CD4-positive, alpha-beta memory T cell (primary cell): Measurements from ENCODE around the gene MAP3K20. TPM values are rescaled to one million over a fixed set of nuclear protein-coding genes. Genes with fewer than 3 reads are reported as not detected.
"Not testable (repeated sequence)": the region's sequence is repeated elsewhere in the genome, so short reads cannot be mapped to it uniquely, and the experiment has no call there.

Source experiments
- CTCF ChIA-PET: fragments of 350-600 bp; sonication (Branson Sonifier 250); formaldehyde crosslinking; loops from one replicate; lab custom pipeline; 2021; ENCODE audit warnings: inconsistent platforms; ENCODE audit not compliant: partially characterized antibody; lab: Charles Lee
- POLR2A ChIA-PET: fragments of 350-600 bp; sonication (Branson Sonifier 250); formaldehyde crosslinking; loops from one replicate; lab custom pipeline; 2021; ENCODE audit not compliant: partially characterized antibody; lab: Charles Lee
- DNase-seq, 5 donors: peaks; one replicate each; pipeline versions ENCODE4 v3.0.0 to v3.0.0-alpha.2; 2020 to 2022; ENCODE audit warnings: mixed read lengths in 1 of 5
- H3K27ac ChIP-seq: one replicate; pipeline ENCODE4 v1.7.0; 2013; ENCODE audit warnings: low read depth, low read length
- H3K27me3 ChIP-seq: 2 replicates; pipeline ENCODE4 v1.7.0; 2013; ENCODE audit warnings: mild to moderate bottlenecking, low read length, moderate library complexity; ENCODE audit not compliant: insufficient read depth
- H3K36me3 ChIP-seq: 2 replicates; pipeline ENCODE4 v1.7.0; 2013; ENCODE audit warnings: mild to moderate bottlenecking, low read length, moderate library complexity; ENCODE audit not compliant: insufficient read depth
- H3K4me1 ChIP-seq: 2 replicates; pipeline ENCODE4 v1.7.0; 2013; ENCODE audit warnings: mild to moderate bottlenecking, low read length, moderate library complexity; ENCODE audit not compliant: insufficient read depth
- H3K4me3 ChIP-seq, 2 donors: one replicate each; pipeline ENCODE4 v1.7.0; 2013; ENCODE audit warnings: low read length in 2 of 2, mild to moderate bottlenecking in 1 of 2
- H3K9me3 ChIP-seq, 2 donors: one replicate each; pipeline ENCODE4 v1.7.0; 2013; ENCODE audit warnings: low read length in 2 of 2, control low read depth in 1 of 2; ENCODE audit not compliant: control insufficient read depth in 1 of 2
- H3K27ac Mint-ChIP-seq, 7 donors: one replicate each; pipeline ENCODE4 v1.8.0; 2020 to 2021; ENCODE audit warnings: mixed read lengths in 7 of 7, mild to moderate bottlenecking in 6 of 7, inconsistent platforms in 3 of 7, moderate library complexity in 3 of 7
- H3K27me3 Mint-ChIP-seq, 2 donors: one replicate each; pipeline ENCODE4 v1.8.0; 2020 to 2021; ENCODE audit warnings: mixed read lengths in 2 of 2
- H3K36me3 Mint-ChIP-seq, 2 donors: one replicate each; pipeline ENCODE4 v1.8.0; 2020 to 2021; ENCODE audit warnings: mixed read lengths in 2 of 2, inconsistent platforms in 1 of 2, mild to moderate bottlenecking in 1 of 2
- H3K4me1 Mint-ChIP-seq, 4 donors: one replicate each; pipeline ENCODE4 v1.8.0; 2020 to 2021; ENCODE audit warnings: mixed read lengths in 4 of 4, mild to moderate bottlenecking in 1 of 4
- H3K4me3 Mint-ChIP-seq, 8 donors: one replicate each; pipeline ENCODE4 v1.8.0; 2020 to 2021; ENCODE audit warnings: mixed read lengths in 8 of 8, mild to moderate bottlenecking in 7 of 8, moderate library complexity in 6 of 8, inconsistent platforms in 3 of 8
- H3K9me3 Mint-ChIP-seq, 8 donors: one replicate each; pipeline ENCODE4 v1.8.0; 2020 to 2021; ENCODE audit warnings: mixed read lengths in 8 of 8, mild to moderate bottlenecking in 5 of 8, inconsistent platforms in 3 of 8, moderate library complexity in 1 of 8
- intact Hi-C: fragments of 100-400 bp; cut with micrococcal nuclease; formaldehyde crosslinking; loops from one replicate; pipeline ENCODE4 v1.15.1; 2023
- polyA plus RNA-seq, 2 donors: library from polyadenylated mRNA; unstranded; fragments of 300-500 nt; fragmentation: Illumina TruSeq; gene quantifications; one replicate each; pipeline ENCODE4 v1.2.3, GENCODE V29; 2021
- total RNA-seq, 2 experiments: library from RNA; stranded (reverse); gene quantifications; one replicate each; pipeline ENCODE4 v1.2.3, GENCODE V29; 2021

MAP3K20 gene
- total and polyA plus RNA-seq, 4 experiments from 2014 or later: 0.67 to 2.5 (median 0.82) TPM

DNA sequence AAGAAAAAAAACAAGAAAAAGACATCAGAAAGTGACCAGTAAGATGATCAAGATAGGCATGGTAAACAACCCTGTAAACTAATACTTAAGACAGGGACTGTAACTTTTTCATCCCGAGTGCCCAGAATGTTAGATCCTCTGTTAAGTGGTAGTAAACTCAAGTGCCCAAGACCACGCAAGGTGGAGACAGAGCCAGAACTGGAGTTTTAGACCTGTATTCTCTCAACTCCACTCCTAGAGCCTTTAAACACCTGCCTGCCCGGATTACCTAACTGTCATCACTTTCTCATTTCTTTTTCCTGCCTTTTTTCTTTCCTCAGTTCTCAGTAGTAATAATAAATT is 203.9 kb downstream of the MAP3K20 start:
- intact Hi-C loops: no loop called here
- no peak for DNase-seq
- H3K9me3 ChIP-seq: no peaks in the 10 kb centered on the region
- H3K27ac Mint-ChIP-seq: no peak overlapping the region
- H3K27ac ChIP-seq: no peak overlapping the region
- CTCF ChIA-PET: interaction anchor here (0.5 kb wide), 1 partner anchor 205 kb away, joined by 3 read pairs; no protein-coding TSS in a partner anchor
- peaks cover 0 to 2% (median 0%) of the 10 kb centered on the region in 8 donors for H3K9me3 Mint-ChIP-seq
- H3K27me3 ChIP-seq: no peaks in the 10 kb centered on the region
- H3K4me3 Mint-ChIP-seq: no peak overlapping the region
- H3K4me1 Mint-ChIP-seq: peaks cover 0 to 2% (median 0%) of the 10 kb centered on the region in 4 donors
- no peaks in the 10 kb centered on the region for H3K36me3 ChIP-seq
- no peaks in the 10 kb centered on the region for H3K36me3 Mint-ChIP-seq
- POLR2A ChIA-PET: no interaction called here
- H3K4me1 ChIP-seq: no peaks in the 10 kb centered on the region
- no peak overlapping the region for H3K4me3 ChIP-seq
- H3K27me3 Mint-ChIP-seq: peaks cover 2 to 5% of the 10 kb centered on the region in 2 donors

DNA sequence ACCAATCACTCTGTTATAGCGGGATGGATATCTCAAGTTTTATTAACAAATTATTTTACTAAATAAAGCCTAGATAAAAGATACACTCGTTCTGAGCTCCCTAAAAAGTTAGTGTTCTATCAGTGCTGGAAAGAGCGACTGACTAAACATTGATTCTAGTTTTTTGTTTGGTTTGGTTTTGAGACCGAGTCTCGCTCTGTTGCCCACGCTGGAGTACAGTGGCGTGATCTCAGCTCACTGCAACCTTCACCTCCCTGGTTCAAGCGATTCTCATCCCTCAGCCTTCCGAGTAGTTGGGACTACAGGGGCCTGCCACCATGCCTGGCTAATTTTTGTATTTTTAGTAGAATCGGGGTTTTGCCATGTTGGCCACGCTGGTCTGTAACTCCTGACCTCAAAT is 205.2 kb downstream of the MAP3K20 start:
- no peaks in the 10 kb centered on the region for H3K9me3 ChIP-seq
- Mint-ChIP-seq H3K9me3 (peaks cover 0 to 2% (median 0%) of the 10 kb centered on the region in 8 donors), H3K36me3 (no peaks in the 10 kb centered on the region), H3K27me3 (peaks cover 2 to 5% of the 10 kb centered on the region in 2 donors), H3K4me1 (peaks cover 0 to 2% (median 0%) of the 10 kb centered on the region in 4 donors), H3K27ac (no peak overlapping the region), H3K4me3 (no peak overlapping the region)
- no peaks in the 10 kb centered on the region for H3K4me1 ChIP-seq
- no peaks in the 10 kb centered on the region for H3K36me3 ChIP-seq
- H3K27me3 ChIP-seq: no peaks in the 10 kb centered on the region
- ChIA-PET CTCF (no interaction called here), POLR2A (no interaction called here)
- no peak for DNase-seq
- no peak overlapping the region for H3K4me3 ChIP-seq
- intact Hi-C loops: no loop called here
- H3K27ac ChIP-seq: no peak overlapping the region

DNA sequence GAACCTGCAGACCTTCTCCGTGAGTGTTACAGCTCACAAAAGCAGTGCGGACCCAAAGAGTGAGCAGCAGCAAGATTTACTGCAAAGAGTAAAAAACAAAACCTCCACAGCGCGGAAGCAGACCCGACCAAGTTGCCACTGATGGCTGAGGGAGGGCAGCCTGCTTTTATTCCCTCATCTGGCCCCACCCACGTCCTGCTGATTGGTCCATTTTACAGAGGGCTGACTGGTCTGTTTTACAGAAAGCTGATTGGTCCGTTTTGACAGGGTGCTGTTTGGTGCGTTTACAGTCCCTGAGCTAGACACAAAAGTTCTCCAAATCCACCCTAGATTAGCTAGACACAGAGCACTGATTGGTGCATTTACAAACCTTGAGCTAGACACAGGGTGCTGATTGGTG is 206.3 kb downstream of the MAP3K20 start:
- H3K27me3 Mint-ChIP-seq, H3K9me3 Mint-ChIP-seq, H3K36me3 Mint-ChIP-seq, H3K27ac ChIP-seq, H3K4me1 Mint-ChIP-seq, H3K4me1 ChIP-seq, DNase-seq, H3K27ac Mint-ChIP-seq, POLR2A ChIA-PET, H3K36me3 ChIP-seq, CTCF ChIA-PET, H3K4me3 ChIP-seq, intact Hi-C loops, H3K9me3 ChIP-seq, H3K27me3 ChIP-seq: not testable (repeated sequence)
- peak overlapping the region in 1 of 8 donors; percentile 49 for H3K4me3 Mint-ChIP-seq

DNA sequence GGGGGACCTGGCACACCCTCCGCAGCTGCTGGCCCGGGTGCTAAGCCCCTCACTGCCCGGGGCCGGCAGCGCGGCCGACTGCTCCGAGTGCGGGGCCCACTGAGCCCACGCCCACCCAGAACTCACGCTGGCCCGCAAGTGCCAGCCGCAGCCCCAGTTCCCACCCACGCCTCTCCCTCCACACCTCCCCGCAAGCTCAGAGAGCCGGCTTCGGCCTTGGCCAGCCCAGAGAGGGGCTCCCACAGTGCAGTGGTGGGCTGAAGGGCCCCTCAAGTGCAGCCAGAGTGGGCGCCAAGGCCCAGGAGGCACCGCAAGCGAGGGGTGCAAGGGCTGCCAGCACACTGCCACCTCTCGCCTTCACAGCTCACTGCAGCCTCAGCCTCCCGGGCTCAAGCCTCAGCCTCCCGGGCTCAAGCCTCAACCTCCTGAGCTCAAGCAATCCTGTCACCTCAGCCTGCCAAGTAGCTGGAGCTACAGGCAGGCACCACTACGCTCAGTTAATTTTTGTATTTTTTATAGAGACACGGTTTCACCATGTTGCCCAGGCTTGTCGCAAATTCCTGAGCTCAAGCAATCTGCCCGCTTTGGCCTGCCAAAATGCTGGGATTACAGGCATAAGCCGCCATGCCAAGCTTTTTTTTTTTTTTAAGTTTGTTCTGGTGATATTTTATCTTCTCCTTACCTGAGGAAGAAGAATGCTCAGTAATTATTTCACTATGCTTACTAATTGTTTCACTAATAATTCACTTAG is 207.3 kb downstream of the MAP3K20 start:
- Histone ChIP-seq H3K27me3 (no peaks in the 10 kb centered on the region), H3K36me3 (no peaks in the 10 kb centered on the region), H3K4me3 (no peak overlapping the region), H3K9me3 (no peaks in the 10 kb centered on the region), H3K4me1 (no peaks in the 10 kb centered on the region), H3K27ac (no peak overlapping the region)
- Mint-ChIP-seq H3K27ac (no peak overlapping the region), H3K27me3 (peaks cover 2% of the 10 kb centered on the region in 2 donors), H3K9me3 (peaks cover 0 to 2% (median 0%) of the 10 kb centered on the region in 8 donors), H3K36me3 (no peaks in the 10 kb centered on the region), H3K4me3 (no peak overlapping the region), H3K4me1 (peaks cover 0 to 9% (median under 1%) of the 10 kb centered on the region in 4 donors)
- DNase-seq: no peak
- POLR2A ChIA-PET: no interaction called here
- CTCF ChIA-PET: interaction anchor here (0.9 to 1.2 kb wide), 2 partner anchors 10 to 19 kb away, joined by 3 read pairs; no protein-coding TSS in a partner anchor
- intact Hi-C loops: no loop called here

DNA sequence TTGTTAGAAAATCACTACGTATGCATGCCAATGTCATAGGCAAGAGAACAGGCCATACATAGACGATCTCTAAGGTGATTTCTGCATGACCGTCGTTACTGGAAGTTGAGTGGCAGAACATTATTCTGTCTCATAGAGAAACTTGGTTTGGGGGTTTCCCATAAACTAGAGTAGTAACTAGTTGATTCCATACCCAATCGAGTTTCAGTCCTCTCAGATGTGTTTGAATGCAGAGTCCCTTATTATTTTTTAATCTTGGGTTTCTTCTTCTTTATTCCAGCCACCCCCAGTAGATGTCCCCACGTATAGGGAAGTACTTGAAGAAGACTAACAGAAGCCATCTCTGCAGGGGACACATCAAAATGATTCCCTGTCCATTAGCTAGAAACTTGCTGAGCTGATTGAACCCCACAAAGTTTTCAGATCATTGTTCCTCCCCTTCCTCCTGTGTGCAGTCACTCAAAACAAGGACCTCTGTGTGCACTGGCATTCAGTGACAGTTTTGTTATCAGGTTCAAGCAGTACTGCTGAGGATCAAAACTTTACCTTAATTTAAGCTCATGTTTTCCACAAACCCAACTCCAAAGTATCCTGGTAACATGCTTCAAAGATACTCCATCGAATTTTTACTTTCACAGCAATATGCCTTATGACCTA is 210.6 kb downstream of the MAP3K20 start:
- Histone ChIP-seq H3K36me3 (no peaks in the 10 kb centered on the region), H3K4me3 (no peak overlapping the region), H3K27me3 (no peaks in the 10 kb centered on the region), H3K4me1 (no peaks in the 10 kb centered on the region), H3K27ac (no peak overlapping the region), H3K9me3 (no peaks in the 10 kb centered on the region)
- Mint-ChIP-seq H3K36me3 (no peaks in the 10 kb centered on the region), H3K4me1 (peaks cover 0 to 7% (median under 1%) of the 10 kb centered on the region in 4 donors), H3K27ac (no peak overlapping the region), H3K9me3 (peaks cover 0 to 2% (median 0%) of the 10 kb centered on the region in 8 donors), H3K27me3 (peaks cover 0 to 2% of the 10 kb centered on the region in 2 donors), H3K4me3 (peak overlapping the region in 2 of 8 donors; percentile 36)
- ChIA-PET CTCF (interaction anchor here (1.2 kb wide), 1 partner anchor 163 kb away, joined by 5 read pairs; no protein-coding TSS in a partner anchor), POLR2A (no interaction called here)
- intact Hi-C loops: no loop called here
- DNase-seq: no peak

DNA sequence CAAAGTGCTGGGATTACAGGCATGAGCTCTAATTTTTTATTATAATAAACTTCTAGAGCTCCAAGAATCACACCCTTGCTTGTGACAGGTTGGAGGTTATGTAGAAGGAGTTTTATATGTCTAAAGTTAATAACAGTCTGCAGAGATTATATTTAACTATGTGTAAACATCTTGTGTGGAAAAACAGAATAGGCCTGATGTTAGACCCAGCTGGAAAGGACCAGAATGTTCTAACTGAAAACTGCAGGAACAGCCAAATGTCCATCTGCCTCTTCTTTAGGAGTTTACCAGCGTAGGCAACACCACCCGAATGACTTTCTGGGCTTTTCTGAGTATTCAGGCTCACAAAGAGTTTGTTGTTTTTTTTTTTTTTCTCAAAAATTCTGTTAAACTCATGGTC is 211.9 kb downstream of the MAP3K20 start:
- no peaks in the 10 kb centered on the region for H3K36me3 ChIP-seq
- no peak for DNase-seq
- H3K4me1 Mint-ChIP-seq: peaks cover 0 to 7% (median under 1%) of the 10 kb centered on the region in 4 donors
- H3K9me3 ChIP-seq: no peaks in the 10 kb centered on the region
- no peaks in the 10 kb centered on the region for H3K36me3 Mint-ChIP-seq
- POLR2A ChIA-PET: no interaction called here
- H3K9me3 Mint-ChIP-seq: peaks cover 0 to 3% (median 0%) of the 10 kb centered on the region in 8 donors
- H3K27ac Mint-ChIP-seq: no peak overlapping the region
- CTCF ChIA-PET: no interaction called here
- H3K4me3 Mint-ChIP-seq: no peak overlapping the region
- intact Hi-C loops: no loop called here
- no peaks in the 10 kb centered on the region for H3K27me3 ChIP-seq
- H3K27ac ChIP-seq: no peak overlapping the region
- H3K4me3 ChIP-seq: no peak overlapping the region
- no peaks in the 10 kb centered on the region for H3K4me1 ChIP-seq
- peaks cover 0 to 2% of the 10 kb centered on the region in 2 donors for H3K27me3 Mint-ChIP-seq

DNA sequence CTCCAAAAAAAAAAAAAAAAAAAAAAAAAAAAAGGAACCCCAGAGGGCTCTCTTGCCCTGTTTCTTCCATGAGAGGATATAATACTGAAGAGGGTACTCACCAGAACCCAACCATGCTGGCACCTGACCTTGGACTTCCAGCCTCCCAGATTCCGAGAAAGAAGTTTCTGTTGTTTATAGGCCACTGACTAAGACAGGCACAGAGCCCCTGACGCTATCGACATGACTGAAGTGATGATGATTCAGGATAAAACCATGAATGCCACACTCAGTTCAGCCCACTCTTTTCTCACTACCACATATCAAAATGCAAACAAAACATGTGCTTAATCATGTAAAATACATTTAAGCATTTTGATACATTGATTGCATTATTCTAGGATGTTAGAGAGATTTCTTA is 212.9 kb downstream of the MAP3K20 start:
- Mint-ChIP-seq H3K27ac (no peak overlapping the region), H3K4me3 (no peak overlapping the region), H3K27me3 (peaks cover 0 to 2% of the 10 kb centered on the region in 2 donors), H3K9me3 (peaks cover 0 to 5% (median 0%) of the 10 kb centered on the region in 8 donors), H3K4me1 (peaks cover 0 to 7% (median under 1%) of the 10 kb centered on the region in 4 donors), H3K36me3 (no peaks in the 10 kb centered on the region)
- CTCF ChIA-PET: no interaction called here
- Histone ChIP-seq H3K4me1 (no peaks in the 10 kb centered on the region), H3K27ac (no peak overlapping the region), H3K4me3 (no peak overlapping the region), H3K9me3 (no peaks in the 10 kb centered on the region), H3K36me3 (no peaks in the 10 kb centered on the region), H3K27me3 (no peaks in the 10 kb centered on the region)
- DNase-seq: no peak
- intact Hi-C loops: no loop called here
- POLR2A ChIA-PET: no interaction called here
